SK-N-MC (cell line): ENCODE results near the gene CAMK1D.

Experiments used
- DNase-seq: peaks from one replicate; pipeline ENCODE4 v3.0.0-alpha.2; 2011; ENCODE audit warnings: low read depth, low spot score
- H3K27ac ChIP-seq: fragments of 200-600 bp; sonication (generic); 2 replicates; pipeline ENCODE4 v1.5.1; 2016; ENCODE audit warnings: mixed run types
- H3K36me3 ChIP-seq: fragments of 200-600 bp; sonication (generic); 2 replicates; pipeline ENCODE4 v1.6.1; 2017; ENCODE audit warnings: antibody characterized with exemption, low read length, mixed read lengths; ENCODE audit not compliant: insufficient read depth
- H3K4me3 ChIP-seq: fragments of 200-600 bp; sonication (generic); 2 replicates; pipeline ENCODE4 v1.5.1; 2016
- H3K9ac ChIP-seq: fragments of 200-600 bp; sonication (generic); 2 replicates; pipeline ENCODE4 v1.8.0; 2017; ENCODE audit warnings: mixed run types, mixed read lengths; ENCODE audit not compliant: insufficient read length
- H3K9me3 ChIP-seq: fragments of 200-600 bp; sonication (generic); 2 replicates; pipeline ENCODE4 v1.6.1; 2017; ENCODE audit warnings: low read depth, mild to moderate bottlenecking, antibody characterized with exemption, low read length, moderate library complexity, mixed read lengths
- EZH2 ChIP-seq: fragments of 200-600 bp; sonication (generic); IDR thresholded peaks from one replicate; pipeline ENCODE4 v1.6.1; 2017; ENCODE audit warnings: antibody characterized with exemption
- FOXP2 ChIP-seq: optimal IDR thresholded peaks from 2 replicates; pipeline ENCODE3; 2011; ENCODE audit warnings: mild to moderate bottlenecking, moderate library complexity; ENCODE audit not compliant: insufficient read depth; ENCODE audit errors: extremely low read length, control extremely low read depth
- POLR2AphosphoS5 ChIP-seq: IDR thresholded peaks from 2 replicates; pipeline ENCODE4 v1.6.1; 2012; ENCODE audit warnings: mild to moderate bottlenecking, low read depth, low read length, borderline replicate concordance

The CAMK1D gene

GRCh38 chr10:12376211-12376610 is 26.9 kb downstream of the CAMK1D start:
- Histone ChIP-seq H3K9ac (no peak overlapping the region), H3K27ac (no peak overlapping the region), H3K9me3 (no peaks in the 10 kb centered on the region), H3K36me3 (no peaks in the 10 kb centered on the region), H3K4me3 (no peak overlapping the region)
- no peak for DNase-seq
- TF ChIP-seq EZH2 (no peak), FOXP2 (no peak), POLR2AphosphoS5 (no peak)

DNA sequence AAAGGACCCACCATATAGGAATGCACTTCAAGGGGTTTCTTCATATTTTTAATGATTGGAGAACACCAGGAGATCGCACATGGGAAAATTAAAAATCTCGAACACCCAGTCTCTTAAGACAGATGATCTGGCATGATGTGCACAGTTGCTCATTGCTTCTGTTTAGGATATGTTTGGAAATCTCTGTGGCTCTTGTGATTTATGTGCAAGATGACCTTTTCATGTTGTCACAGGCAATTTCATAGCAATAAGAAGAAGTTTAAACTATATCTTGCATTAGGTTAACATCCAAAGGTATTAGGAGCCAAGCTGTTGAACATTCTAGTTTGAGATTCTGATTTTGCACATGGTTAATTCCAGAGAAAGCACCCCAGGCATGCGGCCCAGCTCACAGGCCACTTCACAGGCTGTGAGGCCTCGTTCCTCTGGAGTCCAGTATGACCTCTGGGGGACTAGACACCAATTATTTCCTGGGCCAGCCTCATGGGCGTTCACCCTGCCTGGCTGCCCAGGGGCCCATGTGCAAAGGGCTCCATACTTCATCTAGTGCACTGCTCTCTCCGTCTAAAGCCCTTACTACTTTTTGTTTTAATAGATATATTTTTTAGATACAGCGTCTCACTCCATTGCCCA is 28.4 kb downstream of the CAMK1D start:
- TF ChIP-seq POLR2AphosphoS5 (no peak), EZH2 (no peak), FOXP2 (no peak)
- Histone ChIP-seq H3K4me3 (no peak overlapping the region), H3K9ac (no peak overlapping the region), H3K36me3 (no peaks in the 10 kb centered on the region), H3K27ac (no peak overlapping the region), H3K9me3 (no peaks in the 10 kb centered on the region)
- no peak for DNase-seq

- Histone ChIP-seq H3K27ac (no peak overlapping the region), H3K9ac (no peak overlapping the region), H3K36me3 (no peaks in the 10 kb centered on the region), H3K4me3 (no peak overlapping the region), H3K9me3 (no peaks in the 10 kb centered on the region)
- DNase-seq: no peak
- TF ChIP-seq POLR2AphosphoS5: no peak
- no peak for TF ChIP-seq FOXP2
- TF ChIP-seq EZH2: no peak
Observed at GRCh38 chr10:12380999-12381398, 31.7 kb downstream of the CAMK1D start.

- DNase-seq: no peak
- TF ChIP-seq EZH2: no peak
- no peak for TF ChIP-seq FOXP2
- no peak for TF ChIP-seq POLR2AphosphoS5
- Histone ChIP-seq H3K4me3 (no peak overlapping the region), H3K27ac (no peak overlapping the region), H3K36me3 (no peaks in the 10 kb centered on the region), H3K9ac (no peak overlapping the region), H3K9me3 (no peaks in the 10 kb centered on the region)
Observed at GRCh38 chr10:12381536-12382156, 32.3 kb downstream of the CAMK1D start.

DNA sequence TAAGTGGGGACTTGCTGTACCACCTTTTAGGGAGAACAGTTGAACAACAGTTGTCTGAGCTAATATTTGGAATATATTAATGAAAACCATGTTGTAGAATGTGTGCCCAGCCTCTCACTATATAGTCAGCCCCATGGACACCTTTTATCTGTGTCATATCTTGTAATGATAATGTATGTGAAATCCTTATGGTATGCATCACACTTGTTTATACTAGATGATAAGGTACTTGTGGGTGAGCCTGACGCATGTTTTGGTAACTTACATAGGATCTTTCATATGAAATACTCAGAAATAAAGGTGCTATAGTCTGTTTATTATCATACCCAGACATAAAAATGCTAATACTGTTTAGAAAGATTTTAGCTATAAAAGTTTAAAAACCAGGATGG is 32.8 kb downstream of the CAMK1D start:
- TF ChIP-seq POLR2AphosphoS5: no peak
- TF ChIP-seq EZH2: no peak
- TF ChIP-seq FOXP2: no peak
- no peak for DNase-seq
- H3K27ac ChIP-seq: no peak overlapping the region
- H3K4me3 ChIP-seq: no peak overlapping the region
- H3K9me3 ChIP-seq: no peaks in the 10 kb centered on the region
- H3K36me3 ChIP-seq: no peaks in the 10 kb centered on the region
- no peak overlapping the region for H3K9ac ChIP-seq

DNA sequence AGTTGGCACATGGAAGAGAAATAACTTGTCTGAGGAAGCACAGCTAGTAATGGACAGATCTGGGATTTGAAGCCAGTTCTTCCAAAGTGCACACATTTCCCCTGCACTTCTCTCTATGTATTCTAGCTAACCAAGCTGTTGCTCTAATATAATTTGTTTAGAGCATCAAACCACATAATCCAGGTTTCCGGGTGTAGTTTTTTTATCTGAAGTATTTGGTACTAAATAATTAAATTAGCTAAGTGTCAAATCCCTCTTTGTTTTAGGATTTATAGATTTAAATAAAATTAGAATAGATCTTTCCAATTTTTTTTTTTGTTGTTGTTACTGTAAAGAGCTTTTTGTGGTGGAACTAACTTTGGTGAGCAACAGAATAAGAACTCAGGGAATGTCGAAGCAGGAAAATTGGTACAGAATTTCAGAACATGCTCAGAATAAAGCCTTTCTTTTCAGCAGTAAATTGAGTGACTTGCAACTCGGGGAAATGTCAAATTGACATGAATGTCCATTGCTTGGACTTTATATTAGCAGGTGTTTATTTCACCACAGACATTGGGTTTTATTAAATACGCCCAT is 33.7 kb downstream of the CAMK1D start:
- no peak for TF ChIP-seq EZH2
- no peak for TF ChIP-seq POLR2AphosphoS5
- no peak for TF ChIP-seq FOXP2
- DNase-seq: no peak
- no peak overlapping the region for H3K4me3 ChIP-seq
- no peaks in the 10 kb centered on the region for H3K9me3 ChIP-seq
- H3K27ac ChIP-seq: no peak overlapping the region
- no peaks in the 10 kb centered on the region for H3K36me3 ChIP-seq
- H3K9ac ChIP-seq: no peak overlapping the region

GRCh38 chr10:12384906-12385305 is 35.6 kb downstream of the CAMK1D start:
- Histone ChIP-seq H3K36me3 (no peaks in the 10 kb centered on the region), H3K9me3 (no peaks in the 10 kb centered on the region), H3K9ac (no peak overlapping the region), H3K4me3 (no peak overlapping the region), H3K27ac (no peak overlapping the region)
- DNase-seq: no peak
- TF ChIP-seq FOXP2 (no peak), EZH2 (no peak), POLR2AphosphoS5 (no peak)

- Histone ChIP-seq H3K4me3 (no peak overlapping the region), H3K36me3 (no peaks in the 10 kb centered on the region), H3K9me3 (no peaks in the 10 kb centered on the region), H3K27ac (no peak overlapping the region), H3K9ac (no peak overlapping the region)
- no peak for DNase-seq
- TF ChIP-seq FOXP2: no peak
- no peak for TF ChIP-seq POLR2AphosphoS5
- no peak for TF ChIP-seq EZH2
Observed at GRCh38 chr10:12387561-12388210, 38.3 kb downstream of the CAMK1D start.
